DMS153 treated with DMSO at 0.1 percent for 48 hours (cell line): ENCODE measurements around the gene NELFCD.
"Not testable (repeated sequence)": the region's sequence is repeated elsewhere in the genome, so short reads cannot be mapped to it uniquely, and the experiment has no call there.

Experiments used
- DNase-seq: peaks from one replicate; lab custom pipeline; 2025; ENCODE audit not compliant: unreplicated experiment; lab: John Stamatoyannopoulos, UW

NELFCD gene

GRCh38 chr20:59007665-59008511, 26.8 kb downstream of the NELFCD start:
- no peak for DNase-seq

GRCh38 chr20:59008715-59009336, 27.8 kb downstream of the NELFCD start:
- no peak for DNase-seq

GRCh38 chr20:59010321-59010994, 29.4 kb downstream of the NELFCD start:
- DNase-seq = peak; percentile 34

- no peak for DNase-seq
These were observed 30.2 kb downstream of the NELFCD start for GRCh38 chr20:59010995-59011873.

GRCh38 chr20:59011874-59012157, 30.8 kb downstream of the NELFCD start:
- DNase-seq = not testable (repeated sequence)

GRCh38 chr20:59013031-59013951, 32.2 kb downstream of the NELFCD start:
- DNase-seq = no peak

- DNase-seq = no peak
These were observed 33.0 kb downstream of the NELFCD start for GRCh38 chr20:59013959-59014608.

GRCh38 chr20:59014680-59015389, 33.8 kb downstream of the NELFCD start:
- DNase-seq = no peak

GRCh38 chr20:59015411-59015810, 34.4 kb downstream of the NELFCD start:
- no peak for DNase-seq

- no peak for DNase-seq
These were observed 35.0 kb downstream of the NELFCD start for GRCh38 chr20:59015812-59016711.

GRCh38 chr20:59016795-59017492, 35.9 kb downstream of the NELFCD start:
- DNase-seq = no peak

GRCh38 chr20:59017493-59018231, 36.6 kb downstream of the NELFCD start:
- no peak for DNase-seq

GRCh38 chr20:59018817-59019216, 37.8 kb downstream of the NELFCD start:
- DNase-seq = no peak

- no peak for DNase-seq
These were observed 38.2 kb downstream of the NELFCD start, which contains the start of gene TUBB1 for GRCh38 chr20:59019217-59019616. Gene TUBB1 (plus strand): TSS chr20:59019429. CDS start chr20:59019523, 94 bp downstream.

- DNase-seq = no peak
These were observed 40.0 kb downstream of the NELFCD start for GRCh38 chr20:59020938-59021551.

GRCh38 chr20:59022754-59023153, 41.7 kb downstream of the NELFCD start:
- DNase-seq = no peak
